LNCAP (cell line): ENCODE measurements around the gene KLHL22.

Source experiments
- TF ChIP-seq, protein P1 (sequence below): fragments of 450-650 bp; IDR thresholded peaks from 2 replicates; pipeline ENCODE4 v1.5.1; 2017; ENCODE audit warnings: mild to moderate bottlenecking

The KLHL22 gene

DNA sequence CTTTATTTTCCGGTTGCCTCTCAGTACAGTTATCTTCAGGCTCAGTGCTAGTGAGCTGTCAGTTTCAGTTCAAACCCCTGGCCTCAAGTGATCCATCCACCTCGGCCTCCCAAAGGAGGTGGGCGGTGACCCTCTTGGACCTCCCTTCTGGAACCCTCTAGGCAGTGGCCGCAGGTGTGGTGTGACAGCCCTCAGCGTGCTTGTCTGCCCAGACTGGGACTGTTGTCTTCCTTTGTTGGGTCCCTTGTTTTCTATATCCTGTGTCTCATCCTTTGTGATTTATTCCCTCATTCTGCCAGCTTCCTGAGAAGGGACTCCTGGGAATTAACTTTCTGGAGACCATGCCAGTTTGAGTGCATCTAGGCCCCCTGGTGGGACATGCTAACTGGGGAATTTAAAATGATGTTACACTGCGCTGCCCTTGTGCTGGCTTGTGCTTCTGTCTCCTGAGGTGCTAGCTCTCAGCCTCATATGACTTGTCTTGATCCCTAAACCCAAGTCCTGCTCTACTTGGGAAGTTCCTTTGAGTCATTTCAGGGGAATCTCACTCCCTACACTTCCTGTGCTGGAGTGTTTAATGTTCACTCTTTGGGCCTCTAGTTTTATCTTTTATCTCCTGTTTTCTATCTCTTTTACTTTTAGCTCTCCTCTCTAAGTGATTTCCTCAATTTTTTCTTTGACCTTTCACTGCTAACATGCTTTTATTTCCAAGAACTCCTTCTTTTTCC lies 31.2 kb upstream of the KLHL22 start:
- TF ChIP-seq, protein P1, sequence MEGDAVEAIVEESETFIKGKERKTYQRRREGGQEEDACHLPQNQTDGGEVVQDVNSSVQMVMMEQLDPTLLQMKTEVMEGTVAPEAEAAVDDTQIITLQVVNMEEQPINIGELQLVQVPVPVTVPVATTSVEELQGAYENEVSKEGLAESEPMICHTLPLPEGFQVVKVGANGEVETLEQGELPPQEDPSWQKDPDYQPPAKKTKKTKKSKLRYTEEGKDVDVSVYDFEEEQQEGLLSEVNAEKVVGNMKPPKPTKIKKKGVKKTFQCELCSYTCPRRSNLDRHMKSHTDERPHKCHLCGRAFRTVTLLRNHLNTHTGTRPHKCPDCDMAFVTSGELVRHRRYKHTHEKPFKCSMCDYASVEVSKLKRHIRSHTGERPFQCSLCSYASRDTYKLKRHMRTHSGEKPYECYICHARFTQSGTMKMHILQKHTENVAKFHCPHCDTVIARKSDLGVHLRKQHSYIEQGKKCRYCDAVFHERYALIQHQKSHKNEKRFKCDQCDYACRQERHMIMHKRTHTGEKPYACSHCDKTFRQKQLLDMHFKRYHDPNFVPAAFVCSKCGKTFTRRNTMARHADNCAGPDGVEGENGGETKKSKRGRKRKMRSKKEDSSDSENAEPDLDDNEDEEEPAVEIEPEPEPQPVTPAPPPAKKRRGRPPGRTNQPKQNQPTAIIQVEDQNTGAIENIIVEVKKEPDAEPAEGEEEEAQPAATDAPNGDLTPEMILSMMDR, result no peak

DNA sequence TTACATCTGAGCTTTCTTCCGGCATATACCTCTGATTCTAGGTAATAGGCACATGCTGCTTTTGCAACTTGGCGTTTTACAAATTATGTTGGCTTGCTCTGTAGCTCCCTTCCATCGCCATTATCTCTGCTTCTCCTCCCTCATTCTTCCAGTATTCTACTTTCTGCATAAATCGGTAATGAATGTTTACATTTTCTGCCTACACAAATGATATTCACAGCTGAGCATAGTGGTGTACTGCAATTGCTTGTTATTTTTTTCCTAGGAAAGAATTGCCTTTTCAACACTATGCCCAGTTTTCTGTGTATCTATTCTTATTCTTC lies 30.7 kb upstream of the KLHL22 start:
- TF ChIP-seq, protein P1, result no peak

DNA sequence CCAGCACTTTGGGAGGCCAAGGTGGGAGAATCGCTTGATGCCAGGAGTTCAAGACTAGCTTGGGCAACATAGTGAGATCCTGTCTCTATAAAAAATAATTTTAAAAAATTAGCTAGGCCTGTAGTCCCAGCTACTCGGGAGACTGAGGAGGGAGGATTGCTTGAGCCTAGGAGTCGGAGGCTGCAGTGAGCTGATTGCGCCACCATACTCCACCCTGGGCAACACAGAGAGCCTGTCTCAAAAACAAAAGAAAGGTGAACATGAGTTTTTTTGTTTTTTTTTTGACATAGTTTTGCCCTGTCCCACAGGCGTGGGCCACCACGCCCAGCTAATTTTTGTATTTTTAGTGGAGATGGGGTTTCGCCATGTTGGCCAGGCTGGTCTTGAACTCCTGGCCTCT lies 29.5 kb upstream of the KLHL22 start:
- TF ChIP-seq, protein P1, result no peak

DNA sequence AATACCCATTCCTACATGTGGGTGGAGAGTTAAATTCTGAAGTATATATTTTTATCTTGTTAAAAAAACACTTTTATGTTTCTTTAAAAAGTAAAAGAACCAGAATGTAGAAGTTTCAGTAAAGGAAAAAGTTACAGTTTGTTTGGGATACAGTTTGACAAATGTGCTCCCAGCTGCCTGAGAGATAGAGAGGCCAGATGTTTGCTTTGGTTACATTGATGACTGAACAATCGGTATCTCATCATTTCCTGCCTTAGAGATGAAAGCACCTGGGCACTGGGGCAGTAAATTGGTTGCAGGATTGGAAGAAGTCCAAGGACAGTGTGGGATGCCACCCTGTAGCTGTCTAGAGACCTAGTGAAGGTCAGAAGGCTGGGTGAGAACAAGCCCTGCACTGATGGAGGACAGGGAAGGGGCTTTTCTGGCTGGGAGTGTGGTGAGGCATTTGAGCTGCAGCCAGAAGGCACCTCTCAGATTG lies 28.4 kb upstream of the KLHL22 start:
- TF ChIP-seq, protein P1, result no peak

DNA sequence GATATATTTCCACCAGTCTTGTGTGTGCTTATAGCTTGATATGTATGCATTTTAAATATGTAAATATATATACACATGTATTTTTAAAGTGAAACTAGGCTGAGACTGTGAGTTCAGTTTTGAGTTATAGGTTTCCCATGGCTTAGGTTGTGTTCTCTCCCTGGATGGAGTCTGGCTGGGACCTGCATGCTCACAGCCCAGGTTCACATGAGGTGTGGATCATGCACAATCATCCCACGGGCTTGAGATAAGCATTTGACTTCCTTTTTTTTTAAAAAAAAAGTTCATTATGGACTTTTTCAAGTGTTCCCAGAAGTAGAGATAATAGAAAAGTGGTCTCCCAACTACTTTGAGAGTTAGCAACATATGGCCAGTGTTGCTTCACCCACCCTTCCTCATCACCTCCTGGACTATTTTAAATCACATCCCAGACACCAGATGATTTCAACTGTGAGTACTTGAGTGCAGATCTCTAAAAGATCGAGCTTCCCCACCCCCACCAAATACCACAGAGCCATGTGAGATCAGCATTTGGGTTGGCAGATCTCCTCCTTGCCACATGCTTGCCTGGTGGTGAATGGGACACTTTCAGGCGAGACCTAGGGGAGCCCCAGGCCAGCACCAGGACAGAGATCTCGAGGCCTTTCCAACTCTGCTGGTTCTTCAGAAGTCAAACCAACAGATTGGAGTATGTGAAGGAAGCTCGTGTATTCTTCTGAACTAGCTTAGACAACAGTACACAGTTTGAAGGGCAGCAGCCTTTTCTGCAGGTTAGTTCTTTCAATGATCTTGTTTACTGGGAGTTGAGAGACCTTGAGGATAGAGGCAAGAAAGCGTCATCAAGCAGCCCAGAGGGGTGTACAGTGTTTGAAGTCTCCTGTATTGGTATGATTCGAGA lies 27.7 kb upstream of the KLHL22 start:
- TF ChIP-seq, protein P1, result no peak

DNA sequence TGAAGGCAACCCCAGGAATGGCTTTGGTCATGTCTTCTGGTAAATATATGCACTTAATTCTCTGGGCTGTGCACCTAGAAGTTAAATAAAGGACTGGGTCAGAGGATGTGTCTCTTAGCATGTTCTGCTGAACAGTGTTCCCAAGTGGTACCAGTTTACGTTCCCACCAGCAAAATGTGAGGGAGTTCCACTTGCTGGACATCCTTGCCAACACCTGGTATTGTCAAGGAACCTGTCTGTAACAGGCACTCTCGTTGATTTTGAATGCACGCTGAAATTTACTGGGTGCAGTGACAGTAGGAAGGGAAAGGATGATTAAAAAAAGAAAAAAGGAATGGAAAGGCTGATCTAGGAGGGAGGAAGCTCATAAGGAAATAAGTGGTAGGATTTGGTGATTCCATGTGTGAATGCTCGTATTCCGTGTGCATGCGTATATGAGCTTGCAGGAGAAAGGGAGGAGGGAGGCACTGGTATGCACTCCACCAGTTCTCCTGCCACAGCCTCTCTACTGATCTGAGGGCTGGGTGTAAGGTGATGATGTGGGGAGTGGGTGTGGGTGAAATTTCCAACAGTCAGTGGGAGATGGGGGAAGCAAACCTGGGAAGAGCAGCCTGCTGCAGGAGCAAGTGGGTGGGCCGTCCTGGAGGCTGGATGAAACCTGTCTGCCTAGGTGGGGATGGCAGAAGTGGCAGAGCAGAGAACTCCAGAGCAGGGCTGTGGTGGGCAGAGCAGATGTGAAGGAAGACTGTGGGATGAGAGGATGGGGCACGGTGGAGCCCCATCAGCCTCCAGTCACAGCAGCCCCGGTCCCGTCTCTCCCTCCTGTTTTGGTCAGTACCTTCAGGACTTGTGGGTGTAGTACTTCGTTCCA lies 26.8 kb upstream of the KLHL22 start:
- TF ChIP-seq, protein P1, result no peak

DNA sequence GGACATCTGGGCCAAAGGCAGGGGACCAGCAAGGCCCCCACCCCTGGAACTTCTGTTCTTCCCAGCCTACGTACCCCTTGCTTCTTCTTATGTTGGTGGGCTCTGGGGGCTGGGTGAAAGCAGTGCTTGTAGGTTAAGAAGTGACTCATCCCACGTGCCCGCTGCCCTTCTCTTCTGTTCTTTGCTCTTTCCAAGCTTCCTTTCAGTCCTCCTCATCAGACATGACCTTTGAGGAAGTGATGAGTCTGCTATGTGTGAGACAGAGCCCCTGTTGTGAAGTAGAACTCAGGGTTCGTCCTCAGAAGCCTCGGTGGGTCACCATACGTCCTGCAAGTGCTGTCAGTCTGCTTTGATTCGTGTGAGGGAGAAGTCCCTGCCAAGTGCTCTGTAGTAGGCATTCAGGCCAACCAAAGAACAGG lies 24.5 kb upstream of the KLHL22 start:
- TF ChIP-seq, protein P1, result no peak
